Breast epithelium (tissue), 4 donors: ENCODE results near the gene CLSTN1. TPM values are rescaled to one million over a fixed set of nuclear protein-coding genes. Genes with fewer than 3 reads are reported as not detected.
A peak's percentile ranks its signal among the peaks of the same experiment; 100 is the strongest.

Experiments used
- DNase-seq, 2 donors: peaks; one replicate each; pipeline ENCODE4 v3.0.0-alpha.2; 2019; ENCODE audit warnings: low spot score in 2 of 2
- H3K27ac ChIP-seq, 2 donors: fragments of 200-600 bp; sonication (generic) in 1 of 2; one replicate each; pipeline ENCODE4 v1.5.1; 2016 to 2019; ENCODE audit warnings: mild to moderate bottlenecking in 1 of 2
- H3K27me3 ChIP-seq, 2 donors: fragments of 200-600 bp; sonication (generic) in 1 of 2; one replicate each; pipeline versions ENCODE4 v1.5.1 to v1.6.0; 2017 to 2019; ENCODE audit warnings: control low read depth in 1 of 2, mild to moderate bottlenecking in 1 of 2
- H3K36me3 ChIP-seq: fragments of 200-600 bp; one replicate; pipeline ENCODE4 v1.5.1; 2019
- H3K4me1 ChIP-seq, 2 donors: fragments of 200-600 bp; sonication (generic); one replicate each; pipeline ENCODE4 v1.5.1; 2016 to 2019; ENCODE audit warnings: control low read depth in 1 of 2
- H3K4me3 ChIP-seq, 3 donors: fragments of 200-600 bp; sonication (generic); 1 replicate in 2 of 3; 2 replicates in 1 of 3; pipeline ENCODE4 v1.5.1; 2016 to 2019; ENCODE audit warnings: mild to moderate bottlenecking in 3 of 3, moderate library complexity in 2 of 3
- H3K9me3 ChIP-seq, 2 donors: fragments of 200-600 bp; sonication (generic) in 1 of 2; one replicate each; pipeline ENCODE4 v1.5.1; 2016 to 2019; ENCODE audit warnings: control low read depth in 1 of 2
- POLR2A ChIP-seq: fragments of 450-650 bp; IDR thresholded peaks from one replicate; pipeline ENCODE4 v1.6.1; 2016; ENCODE audit warnings: antibody characterized with exemption, mild to moderate bottlenecking, moderate library complexity
- POLR2AphosphoS5 ChIP-seq, 3 donors: sonication (generic); formaldehyde crosslinking; IDR thresholded peaks; one replicate each; pipeline ENCODE4 v1.6.1; 2017; ENCODE audit warnings: antibody characterized with exemption in 3 of 3
- intact Hi-C: fragments of 100-400 bp; cut with DNase I; formaldehyde crosslinking; loops from one replicate; pipeline ENCODE4 v1.15.1; 2023; ENCODE audit warnings: low total_unique reads
- total RNA-seq, 3 donors: library from RNA; depleted of rRNA; stranded (reverse); fragments of >200 nt; gene quantifications; one replicate each; pipeline ENCODE4 v1.1.0, GENCODE V29; 2016
- TF ChIP-seq, protein P1 (sequence below), 3 donors: fragments of 450-650 bp; IDR thresholded peaks; one replicate each; pipeline ENCODE4 v1.5.1; 2016 to 2017; ENCODE audit warnings: antibody characterized with exemption in 3 of 3, mild to moderate bottlenecking in 3 of 3, moderate library complexity in 3 of 3

Gene CLSTN1
- total RNA-seq, 3 donors from 2014 or later, result 25.4 to 47.5 (median 42.3) TPM

DNA sequence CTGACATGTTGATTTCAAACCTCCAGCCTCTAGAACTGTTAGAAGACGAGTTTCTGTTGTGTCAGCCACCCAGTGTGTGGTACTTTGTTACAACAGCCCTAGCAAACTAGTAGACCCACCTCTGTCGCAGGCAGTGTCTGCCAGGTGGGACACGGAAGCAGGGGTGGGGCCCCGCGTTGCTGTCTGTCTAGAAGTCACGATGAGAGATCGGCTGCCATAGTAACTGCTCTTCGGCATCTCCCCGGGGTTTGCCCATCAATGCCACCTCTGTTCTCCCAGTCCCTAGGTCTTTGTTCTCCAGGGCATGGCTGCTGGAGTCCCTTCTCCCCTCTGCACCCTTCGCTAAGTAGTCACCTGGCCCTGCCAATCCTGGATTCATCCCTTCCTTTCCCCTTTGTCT, 15.2 kb upstream of the CLSTN1 start:
- Histone ChIP-seq H3K4me1 (peaks cover 9 to 26% of the 10 kb centered on the region in 2 donors), H3K9me3 (no peaks in the 10 kb centered on the region), H3K27me3 (no peaks in the 10 kb centered on the region), H3K27ac (peak overlapping the region in 1 of 2 donors; percentile 25), H3K4me3 (no peak overlapping the region), H3K36me3 (no peaks in the 10 kb centered on the region)
- intact Hi-C loops, result no loop called here
- no peak for DNase-seq
- TF ChIP-seq, protein P1, sequence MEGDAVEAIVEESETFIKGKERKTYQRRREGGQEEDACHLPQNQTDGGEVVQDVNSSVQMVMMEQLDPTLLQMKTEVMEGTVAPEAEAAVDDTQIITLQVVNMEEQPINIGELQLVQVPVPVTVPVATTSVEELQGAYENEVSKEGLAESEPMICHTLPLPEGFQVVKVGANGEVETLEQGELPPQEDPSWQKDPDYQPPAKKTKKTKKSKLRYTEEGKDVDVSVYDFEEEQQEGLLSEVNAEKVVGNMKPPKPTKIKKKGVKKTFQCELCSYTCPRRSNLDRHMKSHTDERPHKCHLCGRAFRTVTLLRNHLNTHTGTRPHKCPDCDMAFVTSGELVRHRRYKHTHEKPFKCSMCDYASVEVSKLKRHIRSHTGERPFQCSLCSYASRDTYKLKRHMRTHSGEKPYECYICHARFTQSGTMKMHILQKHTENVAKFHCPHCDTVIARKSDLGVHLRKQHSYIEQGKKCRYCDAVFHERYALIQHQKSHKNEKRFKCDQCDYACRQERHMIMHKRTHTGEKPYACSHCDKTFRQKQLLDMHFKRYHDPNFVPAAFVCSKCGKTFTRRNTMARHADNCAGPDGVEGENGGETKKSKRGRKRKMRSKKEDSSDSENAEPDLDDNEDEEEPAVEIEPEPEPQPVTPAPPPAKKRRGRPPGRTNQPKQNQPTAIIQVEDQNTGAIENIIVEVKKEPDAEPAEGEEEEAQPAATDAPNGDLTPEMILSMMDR (IDR thresholded peaks at IDR 0.05), result no peak
- TF ChIP-seq POLR2AphosphoS5 (IDR thresholded peaks at IDR 0.05), result no peak
- no peak for TF ChIP-seq POLR2A

- intact Hi-C loops, result no loop called here
- no peak for DNase-seq
Observed at GRCh38 chr1:9836632-9836960, 12.8 kb upstream of the CLSTN1 start.

GRCh38 chr1:9835758-9836631, 12.2 kb upstream of the CLSTN1 start:
- Histone ChIP-seq H3K27ac (peak overlapping the region; percentile 77 to 84), H3K4me1 (peaks cover 4 to 13% of the 10 kb centered on the region in 2 donors), H3K36me3 (no peaks in the 10 kb centered on the region), H3K4me3 (peak overlapping the region in 2 of 3 donors; percentile 1 to 27), H3K27me3 (no peaks in the 10 kb centered on the region), H3K9me3 (no peaks in the 10 kb centered on the region)
- no peak for TF ChIP-seq POLR2A
- TF ChIP-seq, protein P1 (IDR thresholded peaks at IDR 0.05), result no peak
- TF ChIP-seq POLR2AphosphoS5 (IDR thresholded peaks at IDR 0.05), result no peak
- intact Hi-C loops, result no loop called here
- DNase-seq, result peak in 1 of 2 donors; percentile 86

More at GRCh38 chr1:9836632-9836960, 12.8 kb upstream of the CLSTN1 start:
- H3K9me3 ChIP-seq, result no peaks in the 10 kb centered on the region
- peak overlapping the region; percentile 77 to 84 for H3K27ac ChIP-seq
- no peak for TF ChIP-seq POLR2AphosphoS5 (IDR thresholded peaks at IDR 0.05)
- TF ChIP-seq POLR2A, result no peak
- TF ChIP-seq, protein P1 (IDR thresholded peaks at IDR 0.05), result no peak
- H3K27me3 ChIP-seq, result no peaks in the 10 kb centered on the region
- H3K36me3 ChIP-seq, result no peaks in the 10 kb centered on the region
- peaks cover 4 to 13% of the 10 kb centered on the region in 2 donors for H3K4me1 ChIP-seq
- no peak overlapping the region for H3K4me3 ChIP-seq

- H3K4me3 ChIP-seq, result peak overlapping the region in 2 of 3 donors; percentile 1 to 27
- no peak for DNase-seq
Observed at GRCh38 chr1:9835404-9835757, 11.6 kb upstream of the CLSTN1 start.

DNA sequence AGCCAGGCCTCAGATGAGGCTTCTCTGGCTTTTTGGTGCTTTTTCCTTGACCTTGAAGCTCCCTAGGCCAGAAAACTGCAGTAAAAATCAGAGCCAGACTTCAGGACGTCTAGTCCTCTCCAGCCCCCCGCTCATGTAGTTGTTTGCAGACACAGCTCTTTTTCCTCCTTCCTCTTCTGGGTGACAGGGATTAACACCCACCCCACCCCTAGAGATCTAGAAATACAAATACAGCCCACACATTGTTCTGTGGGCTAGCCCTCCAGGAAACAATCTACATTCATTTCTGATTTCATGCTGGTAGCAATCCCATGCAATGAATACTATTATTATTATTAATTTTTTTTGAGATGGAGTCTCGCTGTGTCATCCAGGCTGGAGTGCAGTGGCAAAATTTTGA, 9.9 kb upstream of the CLSTN1 start:
- intact Hi-C loops, result no loop called here
- H3K27ac ChIP-seq, result no peak overlapping the region
- H3K9me3 ChIP-seq, result no peaks in the 10 kb centered on the region
- no peak overlapping the region for H3K4me3 ChIP-seq
- TF ChIP-seq, protein P1 (IDR thresholded peaks at IDR 0.05), result no peak
- TF ChIP-seq POLR2AphosphoS5 (IDR thresholded peaks at IDR 0.05) (no peak), POLR2A (no peak)
- no peaks in the 10 kb centered on the region for H3K27me3 ChIP-seq
- H3K36me3 ChIP-seq, result no peaks in the 10 kb centered on the region
- H3K4me1 ChIP-seq, result peaks cover 4 to 13% of the 10 kb centered on the region in 2 donors
- DNase-seq, result no peak

More at GRCh38 chr1:9835404-9835757, 11.6 kb upstream of the CLSTN1 start:
- TF ChIP-seq, protein P1 (IDR thresholded peaks at IDR 0.05), result no peak
- no peak for TF ChIP-seq POLR2AphosphoS5 (IDR thresholded peaks at IDR 0.05)
- no peak for TF ChIP-seq POLR2A
- Histone ChIP-seq H3K9me3 (no peaks in the 10 kb centered on the region), H3K36me3 (no peaks in the 10 kb centered on the region), H3K27me3 (no peaks in the 10 kb centered on the region), H3K4me1 (peaks cover 4 to 13% of the 10 kb centered on the region in 2 donors), H3K27ac (peak overlapping the region; percentile 77 to 84)
- intact Hi-C loops, result no loop called here
